IPS-15b (cell line): Measurements from ENCODE around the gene LPIN2.
"Not testable (repeated sequence)": the region's sequence is repeated elsewhere in the genome, so short reads cannot be mapped to it uniquely, and the experiment has no call there.

Source experiments
- H3K27me3 ChIP-seq: one replicate; pipeline ENCODE4 v1.6.1; 2013; ENCODE audit warnings: low read length; ENCODE audit not compliant: control insufficient read depth, insufficient read depth
- H3K36me3 ChIP-seq: one replicate; pipeline ENCODE4 v1.6.1; 2013; ENCODE audit warnings: low read length; ENCODE audit not compliant: control insufficient read depth, insufficient read depth
- H3K4me1 ChIP-seq: one replicate; pipeline ENCODE4 v1.6.1; 2013; ENCODE audit warnings: mild to moderate bottlenecking, low read length; ENCODE audit not compliant: control insufficient read depth, insufficient read depth
- H3K4me3 ChIP-seq: one replicate; pipeline ENCODE4 v1.5.1; 2013; ENCODE audit warnings: low read depth, low read length
- H3K9ac ChIP-seq: one replicate; pipeline ENCODE4 v1.6.1; 2013; ENCODE audit warnings: low read depth, mild to moderate bottlenecking, low read length
- H3K9me3 ChIP-seq: one replicate; pipeline ENCODE4 v1.6.1; 2013; ENCODE audit warnings: mild to moderate bottlenecking, low read length; ENCODE audit not compliant: control insufficient read depth, insufficient read depth

LPIN2 gene

GRCh38 chr18:3015851-3016250 lies 2.9 kb upstream of the LPIN2 start:
- H3K4me1 ChIP-seq, result peaks cover 3% of the 10 kb centered on the region
- no peaks in the 10 kb centered on the region for H3K36me3 ChIP-seq
- no peaks in the 10 kb centered on the region for H3K9me3 ChIP-seq
- H3K27me3 ChIP-seq, result peaks cover 3% of the 10 kb centered on the region
- H3K4me3 ChIP-seq, result no peak overlapping the region
- H3K9ac ChIP-seq, result no peak overlapping the region

- H3K9me3 ChIP-seq, result no peaks in the 10 kb centered on the region
- H3K27me3 ChIP-seq, result peaks cover 3% of the 10 kb centered on the region
- H3K4me3 ChIP-seq, result no peak overlapping the region
- H3K36me3 ChIP-seq, result no peaks in the 10 kb centered on the region
- no peak overlapping the region for H3K9ac ChIP-seq
- H3K4me1 ChIP-seq, result peaks cover 3% of the 10 kb centered on the region
Measured at GRCh38 chr18:3015204-3015592, 2.3 kb upstream of the LPIN2 start.

GRCh38 chr18:3014503-3015203 lies 1.7 kb upstream of the LPIN2 start:
- Histone ChIP-seq H3K9me3 (no peaks in the 10 kb centered on the region), H3K4me3 (no peak overlapping the region), H3K36me3 (no peaks in the 10 kb centered on the region), H3K4me1 (peaks cover 3% of the 10 kb centered on the region), H3K27me3 (peaks cover 3% of the 10 kb centered on the region), H3K9ac (no peak overlapping the region)

GRCh38 chr18:3012136-3013023 lies 564 bp downstream of the LPIN2 start:
- peak overlapping the region; percentile 78 for H3K4me3 ChIP-seq
- H3K9me3 ChIP-seq, result no peaks in the 10 kb centered on the region
- peaks cover 3% of the 10 kb centered on the region for H3K27me3 ChIP-seq
- H3K9ac ChIP-seq, result peak overlapping the region; percentile 65
- H3K36me3 ChIP-seq, result no peaks in the 10 kb centered on the region
- H3K4me1 ChIP-seq, result peaks cover 3% of the 10 kb centered on the region

GRCh38 chr18:3010086-3010485 lies 2.9 kb downstream of the LPIN2 start:
- no peaks in the 10 kb centered on the region for H3K27me3 ChIP-seq
- H3K4me3 ChIP-seq, result no peak overlapping the region
- H3K36me3 ChIP-seq, result peaks cover 7% of the 10 kb centered on the region
- peaks cover 3% of the 10 kb centered on the region for H3K4me1 ChIP-seq
- H3K9ac ChIP-seq, result no peak overlapping the region
- no peaks in the 10 kb centered on the region for H3K9me3 ChIP-seq

GRCh38 chr18:3008541-3008940 lies 4.4 kb downstream of the LPIN2 start:
- H3K4me3 ChIP-seq, result no peak overlapping the region
- H3K9ac ChIP-seq, result no peak overlapping the region
- peaks cover 5% of the 10 kb centered on the region for H3K9me3 ChIP-seq
- H3K36me3 ChIP-seq, result peaks cover 12% of the 10 kb centered on the region
- no peaks in the 10 kb centered on the region for H3K27me3 ChIP-seq
- peaks cover 3% of the 10 kb centered on the region for H3K4me1 ChIP-seq

- no peak overlapping the region for H3K4me3 ChIP-seq
- H3K9ac ChIP-seq, result no peak overlapping the region
- H3K36me3 ChIP-seq, result peaks cover 12% of the 10 kb centered on the region
- no peaks in the 10 kb centered on the region for H3K27me3 ChIP-seq
- peaks cover 3% of the 10 kb centered on the region for H3K4me1 ChIP-seq
- H3K9me3 ChIP-seq, result peaks cover 5% of the 10 kb centered on the region
Measured at GRCh38 chr18:3007491-3007890, 5.5 kb downstream of the LPIN2 start.

- Histone ChIP-seq H3K4me1 (no peaks in the 10 kb centered on the region), H3K4me3 (no peak overlapping the region), H3K9me3 (peaks cover 5% of the 10 kb centered on the region), H3K27me3 (no peaks in the 10 kb centered on the region), H3K36me3 (peaks cover 12% of the 10 kb centered on the region), H3K9ac (no peak overlapping the region)
Measured at GRCh38 chr18:3005462-3005861, 7.5 kb downstream of the LPIN2 start.

- H3K4me1 ChIP-seq, H3K4me3 ChIP-seq, H3K9me3 ChIP-seq, H3K27me3 ChIP-seq, H3K9ac ChIP-seq: not testable (repeated sequence)
- peaks cover 12% of the 10 kb centered on the region for H3K36me3 ChIP-seq
Measured at GRCh38 chr18:3003766-3004165, 9.2 kb downstream of the LPIN2 start.

- Histone ChIP-seq H3K36me3 (peaks cover 12% of the 10 kb centered on the region), H3K4me3 (no peak overlapping the region), H3K4me1 (peaks cover 16% of the 10 kb centered on the region), H3K9me3 (peaks cover 5% of the 10 kb centered on the region), H3K27me3 (no peaks in the 10 kb centered on the region), H3K9ac (no peak overlapping the region)
Measured at GRCh38 chr18:3002732-3003131, 10.2 kb downstream of the LPIN2 start.

GRCh38 chr18:2998644-2999043 lies 14.3 kb downstream of the LPIN2 start:
- no peak overlapping the region for H3K9ac ChIP-seq
- H3K9me3 ChIP-seq, result no peaks in the 10 kb centered on the region
- peaks cover 18% of the 10 kb centered on the region for H3K4me1 ChIP-seq
- H3K27me3 ChIP-seq, result no peaks in the 10 kb centered on the region
- H3K4me3 ChIP-seq, result no peak overlapping the region
- H3K36me3 ChIP-seq, result no peaks in the 10 kb centered on the region
